ENCODE measurements around the gene CREB3L1. TPM values are rescaled to one million over a fixed set of nuclear protein-coding genes. Genes with fewer than 3 reads are reported as not detected.
A peak's percentile ranks its signal among the peaks of the same experiment; 100 is the strongest.

CREB3L1 gene
- total and polyA plus RNA-seq, 2 donors from 2014 or later: 2.5 to 7.3 TPM

DNA sequence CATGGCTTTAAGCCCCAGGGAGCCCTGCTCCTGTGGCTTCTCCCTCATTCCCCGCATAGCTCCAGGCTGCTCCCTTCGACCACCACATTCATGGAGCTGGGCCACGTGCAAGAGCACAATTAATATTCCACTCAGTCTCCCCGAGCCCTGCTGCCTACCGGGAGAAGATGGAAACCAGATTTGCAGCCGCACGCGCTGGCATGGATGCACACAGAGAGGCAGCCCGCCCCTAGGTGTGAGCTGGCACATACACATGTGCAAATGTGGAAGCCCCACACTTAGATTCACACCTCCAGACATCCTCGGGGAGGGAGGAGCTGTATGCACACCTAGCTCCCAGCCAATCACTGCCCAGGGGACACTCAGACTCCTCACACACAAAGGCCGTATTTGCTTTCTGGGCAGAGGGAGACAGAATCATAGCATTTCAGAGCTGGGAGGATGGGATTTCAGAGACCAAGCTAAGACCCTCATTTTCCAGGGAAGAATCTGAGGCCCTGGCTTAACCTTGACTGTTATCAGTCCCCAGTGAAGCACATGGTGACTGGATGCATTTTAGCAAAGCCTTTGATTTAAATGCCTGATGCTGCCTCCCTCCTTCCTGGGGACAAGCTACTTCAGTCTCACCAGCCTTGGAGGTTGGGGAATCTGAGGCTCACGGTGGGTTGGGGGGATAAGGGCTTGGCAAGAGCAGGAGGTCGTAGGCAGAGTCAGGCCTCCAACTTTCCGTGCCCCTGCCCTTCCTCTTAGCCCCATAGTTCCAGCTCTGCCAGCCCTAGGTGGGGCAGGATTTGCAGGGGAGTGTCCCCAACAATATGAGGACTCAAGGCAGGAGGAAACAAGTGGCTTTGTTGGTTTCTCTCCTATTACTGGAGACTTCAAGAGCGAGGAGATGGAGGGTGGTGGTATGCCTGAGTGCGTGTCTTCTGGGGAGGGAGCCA is 5.3 kb upstream of the CREB3L1 start:
- Histone ChIP-seq H3K27ac (ENCODE audit: low read depth in 2 of 2, low read length in 2 of 2) (peak overlapping the region in 1 of 2 donors; percentile 25), H3K27me3 (ENCODE audit: control insufficient read depth, insufficient read depth, low read length) (no peaks in the 10 kb centered on the region), H3K9ac (ENCODE audit: low read length in 3 of 3) (no peak overlapping the region), H3K4me1 (ENCODE audit: control insufficient read depth in 2 of 3, insufficient read depth in 2 of 3, low read depth in 1 of 3, low read length in 3 of 3) (peaks cover 0 to 17% (median 9%) of the 10 kb centered on the region in 3 donors), H3K9me3 (ENCODE audit: control insufficient read depth in 2 of 3, insufficient read depth in 1 of 3, low read length in 3 of 3) (no peaks in the 10 kb centered on the region), H3K36me3 (ENCODE audit: control insufficient read depth in 2 of 3, insufficient read depth in 3 of 3, low read length in 3 of 3) (no peaks in the 10 kb centered on the region), H3K4me3 (ENCODE audit: low read length in 3 of 3) (no peak overlapping the region)
- no peak for DNase-seq
- no peak for FAIRE-seq
- intact Hi-C loops (cut with DNase I): no loop called here
- TF ChIP-seq, protein P1, sequence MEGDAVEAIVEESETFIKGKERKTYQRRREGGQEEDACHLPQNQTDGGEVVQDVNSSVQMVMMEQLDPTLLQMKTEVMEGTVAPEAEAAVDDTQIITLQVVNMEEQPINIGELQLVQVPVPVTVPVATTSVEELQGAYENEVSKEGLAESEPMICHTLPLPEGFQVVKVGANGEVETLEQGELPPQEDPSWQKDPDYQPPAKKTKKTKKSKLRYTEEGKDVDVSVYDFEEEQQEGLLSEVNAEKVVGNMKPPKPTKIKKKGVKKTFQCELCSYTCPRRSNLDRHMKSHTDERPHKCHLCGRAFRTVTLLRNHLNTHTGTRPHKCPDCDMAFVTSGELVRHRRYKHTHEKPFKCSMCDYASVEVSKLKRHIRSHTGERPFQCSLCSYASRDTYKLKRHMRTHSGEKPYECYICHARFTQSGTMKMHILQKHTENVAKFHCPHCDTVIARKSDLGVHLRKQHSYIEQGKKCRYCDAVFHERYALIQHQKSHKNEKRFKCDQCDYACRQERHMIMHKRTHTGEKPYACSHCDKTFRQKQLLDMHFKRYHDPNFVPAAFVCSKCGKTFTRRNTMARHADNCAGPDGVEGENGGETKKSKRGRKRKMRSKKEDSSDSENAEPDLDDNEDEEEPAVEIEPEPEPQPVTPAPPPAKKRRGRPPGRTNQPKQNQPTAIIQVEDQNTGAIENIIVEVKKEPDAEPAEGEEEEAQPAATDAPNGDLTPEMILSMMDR (IDR thresholded peaks at IDR 0.05; ENCODE audit: borderline replicate concordance, extremely low read depth, insufficient read depth): no peak

DNA sequence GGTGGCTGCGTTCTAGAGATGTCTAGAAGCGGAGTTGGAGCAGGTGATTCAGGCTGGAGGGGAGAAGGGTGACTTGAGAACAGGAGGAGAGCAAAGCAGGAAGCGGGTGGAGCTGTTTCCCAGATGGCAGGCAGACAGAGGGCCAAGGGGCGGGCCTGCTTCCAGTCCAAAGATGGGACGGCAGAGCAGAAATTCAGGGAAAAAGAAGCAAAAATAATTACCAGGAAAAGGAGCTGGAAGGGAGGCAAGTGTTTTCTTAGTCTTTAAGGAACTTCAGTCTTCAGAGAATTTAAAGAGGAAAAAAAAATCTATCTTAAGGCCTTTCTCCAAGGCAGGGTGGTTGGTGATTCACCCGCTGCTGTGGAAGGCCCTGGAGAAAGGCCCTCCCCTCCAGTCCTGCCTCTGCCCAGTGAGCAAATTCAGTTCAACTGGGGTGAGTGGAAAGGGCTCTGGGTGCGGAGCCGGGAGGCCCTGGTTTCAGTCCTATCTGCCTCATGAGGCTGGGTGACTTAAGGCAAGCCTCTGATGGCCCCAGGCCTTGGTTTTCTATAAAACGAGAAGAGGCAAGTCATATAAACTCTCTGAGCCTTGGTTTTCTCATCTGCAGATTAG is 4.5 kb upstream of the CREB3L1 start:
- Histone ChIP-seq H3K36me3 (ENCODE audit: control insufficient read depth in 2 of 3, insufficient read depth in 3 of 3, low read length in 3 of 3) (no peaks in the 10 kb centered on the region), H3K4me1 (ENCODE audit: control insufficient read depth in 2 of 3, insufficient read depth in 2 of 3, low read depth in 1 of 3, low read length in 3 of 3) (peaks cover 0 to 17% (median 9%) of the 10 kb centered on the region in 3 donors), H3K27ac (ENCODE audit: low read depth in 2 of 2, low read length in 2 of 2) (peak overlapping the region in 1 of 2 donors; percentile 25), H3K27me3 (ENCODE audit: control insufficient read depth, insufficient read depth, low read length) (no peaks in the 10 kb centered on the region), H3K4me3 (ENCODE audit: low read length in 3 of 3) (no peak overlapping the region), H3K9ac (ENCODE audit: low read length in 3 of 3) (no peak overlapping the region), H3K9me3 (ENCODE audit: control insufficient read depth in 2 of 3, insufficient read depth in 1 of 3, low read length in 3 of 3) (no peaks in the 10 kb centered on the region)
- DNase-seq (no peak), FAIRE-seq (no peak)
- intact Hi-C loops (cut with DNase I): no loop called here
- TF ChIP-seq, protein P1 (IDR thresholded peaks at IDR 0.05; ENCODE audit: borderline replicate concordance, extremely low read depth, insufficient read depth): no peak

DNA sequence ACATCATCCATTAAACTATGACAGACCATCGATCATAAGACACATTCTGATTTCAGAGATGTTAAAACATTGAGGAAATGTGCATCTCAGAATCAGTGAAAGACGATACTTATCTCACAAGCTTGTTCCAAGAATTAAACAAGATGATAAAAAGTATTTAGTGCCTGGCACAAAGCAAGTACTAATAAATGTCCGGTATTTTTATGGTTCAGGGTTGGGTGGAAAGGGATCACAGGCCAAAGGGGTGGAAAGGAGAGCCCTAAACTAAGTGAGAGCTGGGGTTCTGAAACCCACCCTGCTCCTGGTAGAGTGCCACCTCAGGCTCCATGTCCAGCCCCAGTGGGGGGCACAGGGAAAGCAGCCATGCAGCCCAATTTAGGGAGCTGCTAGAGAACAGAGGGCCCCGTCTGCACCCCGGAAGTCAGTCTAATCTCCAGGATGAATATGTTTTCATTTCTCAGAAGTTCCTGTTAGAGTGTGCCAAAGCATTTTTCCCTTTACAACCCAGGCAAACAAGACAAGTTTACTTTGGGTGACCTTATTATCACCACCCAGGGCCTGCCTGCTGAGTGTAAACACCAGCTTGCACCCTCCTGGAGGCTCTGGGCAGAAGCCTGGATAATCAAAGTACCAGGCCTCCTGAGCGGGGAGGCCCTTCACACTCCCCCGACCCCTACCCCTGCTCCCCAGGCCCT is 3.8 kb upstream of the CREB3L1 start:
- Histone ChIP-seq H3K27ac (ENCODE audit: low read depth in 2 of 2, low read length in 2 of 2) (peak overlapping the region; percentile 5 to 30), H3K27me3 (ENCODE audit: control insufficient read depth, insufficient read depth, low read length) (no peaks in the 10 kb centered on the region), H3K4me1 (ENCODE audit: control insufficient read depth in 2 of 3, insufficient read depth in 2 of 3, low read depth in 1 of 3, low read length in 3 of 3) (peaks cover 0 to 20% (median 9%) of the 10 kb centered on the region in 3 donors), H3K4me3 (ENCODE audit: low read length in 3 of 3) (no peak overlapping the region), H3K9ac (ENCODE audit: low read length in 3 of 3) (no peak overlapping the region), H3K36me3 (ENCODE audit: control insufficient read depth in 2 of 3, insufficient read depth in 3 of 3, low read length in 3 of 3) (no peaks in the 10 kb centered on the region), H3K9me3 (ENCODE audit: control insufficient read depth in 2 of 3, insufficient read depth in 1 of 3, low read length in 3 of 3) (no peaks in the 10 kb centered on the region)
- FAIRE-seq (no peak), DNase-seq (no peak)
- intact Hi-C loops (cut with DNase I): no loop called here
- TF ChIP-seq, protein P1 (IDR thresholded peaks at IDR 0.05; ENCODE audit: borderline replicate concordance, extremely low read depth, insufficient read depth): no peak

All from kidney (tissue), 14 donors.